Measurements from ENCODE around the gene C1orf116.

C1orf116 gene

GRCh38 chr1:206986402-206986801, 46.2 kb downstream of the C1orf116 start:
- DNase-seq = no peak

GRCh38 chr1:206985162-206985749, 47.3 kb downstream of the C1orf116 start:
- no peak for DNase-seq

DNA sequence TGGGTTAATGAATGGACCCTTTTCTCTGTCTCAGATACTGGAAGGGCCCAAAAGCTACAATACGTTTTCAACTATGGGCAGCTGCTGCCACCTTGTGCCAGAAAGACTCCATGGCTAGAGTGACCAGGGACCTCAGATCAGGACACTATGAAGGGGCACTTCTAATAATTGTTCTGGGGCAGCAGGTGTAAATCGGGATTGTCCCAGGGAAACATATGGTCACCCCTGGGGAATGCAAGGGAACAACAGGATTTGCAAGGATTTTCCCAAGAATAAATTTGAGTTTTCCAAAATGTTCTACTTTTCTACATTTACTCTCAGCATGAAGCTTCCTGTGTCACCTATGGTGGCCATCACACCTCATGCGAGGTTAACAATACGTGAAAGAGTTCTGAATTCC, 50.3 kb downstream of the C1orf116 start:
- peak; percentile 41 for DNase-seq

- peak; percentile 30 for DNase-seq
Measured at GRCh38 chr1:206979379-206980043, 53.0 kb downstream of the C1orf116 start.

DNA sequence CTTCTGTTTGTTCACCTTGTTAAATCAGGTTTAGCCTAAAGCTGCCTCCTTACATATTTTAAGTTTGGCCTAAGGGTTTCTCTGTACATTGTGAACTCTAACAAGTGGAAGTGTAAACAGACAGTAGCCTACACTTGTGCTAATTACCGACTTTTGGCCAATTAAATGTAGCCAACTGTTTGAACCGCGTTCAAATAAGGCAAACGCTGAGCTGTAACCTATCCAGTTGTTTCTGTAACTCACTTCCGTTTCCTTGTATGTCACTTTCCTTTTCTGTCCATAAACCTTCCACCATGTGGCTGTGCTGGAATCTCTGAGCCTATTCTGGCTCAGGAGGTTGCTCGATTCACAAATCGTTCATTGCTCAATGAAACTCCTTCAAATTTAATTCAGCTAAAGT, 54.3 kb downstream of the C1orf116 start:
- DNase-seq = peak; percentile 7

- no peak for DNase-seq
Measured at GRCh38 chr1:206975306-206975705, 57.2 kb downstream of the C1orf116 start.

DNA sequence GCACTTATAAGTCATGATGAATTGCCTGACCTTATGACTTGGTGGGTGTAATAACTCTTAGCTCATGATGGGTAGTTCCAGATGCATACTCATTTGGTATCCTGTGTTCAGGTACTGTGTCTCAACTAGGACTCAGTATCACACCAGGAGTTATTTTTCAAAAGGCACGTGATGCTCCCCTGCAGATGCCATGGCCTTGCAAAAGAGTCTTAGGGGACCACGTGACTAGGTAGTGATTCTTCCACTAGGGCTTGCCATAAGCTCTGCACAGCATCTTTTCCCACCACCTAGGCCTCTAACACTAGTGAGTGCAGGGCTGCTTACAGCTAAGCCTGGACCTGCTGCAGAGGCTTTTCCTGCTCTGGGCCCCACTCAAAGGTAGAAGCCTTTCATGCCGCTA, 58.4 kb downstream of the C1orf116 start:
- DNase-seq = no peak

GRCh38 chr1:206972728-206973127, 59.8 kb downstream of the C1orf116 start:
- DNase-seq = no peak

- peak; percentile 97 for DNase-seq
Measured at GRCh38 chr1:206971029-206971655, 61.4 kb downstream of the C1orf116 start.

GRCh38 chr1:206970446-206970845, 62.1 kb downstream of the C1orf116 start, which contains the start of gene FCAMR:
Gene FCAMR, minus strand, starts transcription at chr1:206970460. Its CDS starts 335 bp downstream, at chr1:206970125.
- DNase-seq = peak; percentile 50

DNA sequence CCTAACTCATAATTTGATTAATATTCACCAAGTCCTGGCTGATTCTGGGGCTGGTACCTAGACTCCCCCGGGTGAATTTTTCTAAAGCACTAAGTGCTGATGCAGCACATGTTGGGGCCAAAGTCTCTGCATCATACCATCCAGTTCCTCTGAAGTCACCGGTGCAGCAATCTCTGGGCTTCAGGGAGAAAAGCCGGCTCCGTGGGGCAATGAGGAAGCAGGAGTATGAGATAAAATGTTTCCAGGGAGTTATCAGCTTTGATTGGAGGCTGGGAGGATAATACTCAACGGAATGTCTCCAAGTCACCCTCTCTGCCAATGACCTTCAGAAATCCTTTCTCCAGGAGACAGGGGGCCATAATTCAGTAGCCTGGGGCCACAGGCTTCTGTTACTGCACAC, 63.5 kb downstream of the C1orf116 start:
- no peak for DNase-seq

Data from MV-4-11 (cell line).